ENCODE data around the gene ACTN2. TPM values are rescaled to one million over a fixed set of nuclear protein-coding genes. Genes with fewer than 3 reads are reported as not detected.

The ACTN2 gene
- 1.6 and 2.8 TPM in 2 replicates for total RNA-seq

DNA sequence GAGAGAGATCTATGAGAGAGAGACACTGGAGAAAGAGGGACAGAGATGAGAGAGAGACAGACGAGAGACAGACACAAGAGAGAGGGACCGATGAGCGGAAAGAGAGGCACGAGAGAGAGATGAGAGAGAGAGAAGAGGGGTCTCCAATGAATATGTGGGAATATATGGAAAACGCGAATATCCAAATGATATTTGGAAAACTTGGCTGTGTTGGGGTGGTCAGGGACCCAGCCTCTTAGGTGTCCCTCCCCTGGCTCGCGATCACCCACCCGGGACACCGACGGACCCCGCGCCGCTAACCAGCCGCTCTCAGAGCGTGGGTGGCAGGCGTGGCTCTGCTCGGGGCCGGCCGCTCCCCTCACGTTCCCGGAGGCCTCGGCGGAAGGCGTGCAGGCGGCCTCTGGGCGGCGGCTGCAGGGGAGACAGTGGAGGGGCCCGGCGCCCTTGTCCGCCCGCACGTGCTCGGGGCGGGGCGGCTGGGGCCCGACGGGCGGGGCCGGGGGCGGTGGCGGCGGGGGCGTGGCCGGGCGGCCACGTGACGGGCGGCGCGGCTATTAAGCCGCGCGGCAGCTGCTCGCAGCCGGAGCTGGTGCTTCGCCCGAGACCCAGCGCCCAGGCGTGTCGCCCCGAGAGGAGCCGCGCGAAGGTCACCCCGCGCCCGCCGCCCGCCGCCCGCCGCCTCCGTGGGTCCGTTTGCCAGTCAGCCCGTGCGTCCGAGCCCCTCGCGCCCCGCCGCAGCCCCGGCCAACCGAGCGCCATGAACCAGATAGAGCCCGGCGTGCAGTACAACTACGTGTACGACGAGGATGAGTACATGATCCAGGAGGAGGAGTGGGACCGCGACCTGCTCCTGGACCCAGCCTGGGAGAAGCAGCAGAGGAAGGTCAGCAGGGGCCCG, at the start of gene ACTN2:
TSS of gene ACTN2 (plus strand) at position 583 of the 898 bp plus-strand sequence. CDS start at position 758, 175 bp downstream.

DNA sequence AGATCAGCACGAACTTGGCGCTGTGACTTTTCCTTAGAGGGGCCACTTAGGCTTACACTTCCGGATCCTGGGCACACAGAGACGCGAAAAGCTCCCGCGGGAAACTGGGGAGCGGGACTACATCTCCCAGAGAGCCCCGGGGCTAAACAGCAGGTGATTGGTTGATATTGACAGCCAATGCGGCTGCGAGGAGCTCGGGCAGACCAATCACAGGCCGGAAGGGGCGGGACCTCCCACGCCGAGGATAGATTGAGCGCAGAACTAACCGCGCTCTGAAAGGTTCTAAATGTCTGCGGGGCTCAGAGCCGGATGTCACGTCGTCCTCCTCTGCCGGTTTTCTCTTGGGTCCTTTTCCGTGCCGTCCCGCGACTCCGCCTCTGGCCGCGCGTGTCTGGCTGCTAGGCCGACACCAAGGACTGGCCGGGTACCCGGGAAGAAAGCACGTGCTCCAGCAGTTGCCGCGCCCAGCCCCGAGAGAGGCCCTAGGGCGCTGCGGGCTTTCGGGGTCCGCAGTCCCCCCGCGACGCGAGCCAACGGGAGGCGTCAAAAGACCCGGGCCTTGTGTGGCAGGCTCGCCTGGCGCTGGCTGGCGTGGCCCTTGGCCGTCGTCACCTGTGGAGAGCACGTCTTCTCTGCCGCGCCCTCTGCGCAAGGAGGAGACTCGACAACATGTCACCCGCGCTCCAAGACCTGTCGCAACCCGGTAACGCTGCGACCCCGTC, 108.9 kb downstream of the ACTN2 start, which contains the start of gene MTR:
TSS of gene MTR (plus strand) at position 258 of the 722 bp plus-strand sequence. CDS start at position 670, 412 bp downstream.

Other genes starting within 250 kb of the ACTN2 start
- gene LGALS8, start 162.5 kb upstream of the ACTN2 start, total RNA-seq, result 63.9 and 65.8 TPM in 2 replicates
- 19.5 and 19.8 TPM in 2 replicates for gene HEATR1, start 82.0 kb upstream of the ACTN2 start, total RNA-seq
- 34.7 and 38.2 TPM in 2 replicates for gene MTR, start 108.8 kb downstream of the ACTN2 start, total RNA-seq

All from aortic smooth muscle cell (primary cell).